ENCODE measurements around the gene NET1. TPM values are rescaled to one million over a fixed set of nuclear protein-coding genes. Genes with fewer than 3 reads are reported as not detected.

The NET1 gene
- total RNA-seq, 2 experiments from 2014 or later = 29.9 to 38.6 TPM

DNA sequence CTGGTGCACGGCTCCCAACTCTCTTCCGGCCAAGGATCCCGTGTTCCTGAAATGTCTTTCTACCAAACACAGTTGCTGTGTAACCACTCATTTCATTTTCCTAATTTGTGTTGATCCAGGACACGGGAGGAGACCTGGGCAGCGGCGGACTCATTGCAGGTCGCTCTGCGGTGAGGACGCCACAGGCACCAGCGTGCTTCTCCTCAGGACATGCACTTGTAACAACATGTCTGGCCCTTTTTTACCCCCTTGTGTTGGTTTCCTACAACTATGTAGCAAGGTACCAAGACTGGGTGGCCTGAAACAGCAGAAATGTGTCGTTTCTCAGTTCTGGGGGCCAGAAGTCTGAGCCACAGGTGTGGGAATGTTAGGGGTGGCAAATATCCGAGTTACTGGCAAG is 68.8 kb downstream of the NET1 start:
- Mint-ChIP-seq H3K4me1 (ENCODE audit: low read depth) (no peaks in the 10 kb centered on the region), H3K27me3 (ENCODE audit: low read depth) (peaks cover 2% of the 10 kb centered on the region), H3K27ac (no peak overlapping the region), H3K36me3 (ENCODE audit: low read depth) (no peaks in the 10 kb centered on the region), H3K4me3 (no peak overlapping the region), H3K9me3 (ENCODE audit: insufficient read depth) (no peaks in the 10 kb centered on the region)
- CTCF ChIA-PET = no interaction called here
- ATAC-seq (no peak), DNase-seq (no peak)
- POLR2A ChIA-PET = no interaction called here

DNA sequence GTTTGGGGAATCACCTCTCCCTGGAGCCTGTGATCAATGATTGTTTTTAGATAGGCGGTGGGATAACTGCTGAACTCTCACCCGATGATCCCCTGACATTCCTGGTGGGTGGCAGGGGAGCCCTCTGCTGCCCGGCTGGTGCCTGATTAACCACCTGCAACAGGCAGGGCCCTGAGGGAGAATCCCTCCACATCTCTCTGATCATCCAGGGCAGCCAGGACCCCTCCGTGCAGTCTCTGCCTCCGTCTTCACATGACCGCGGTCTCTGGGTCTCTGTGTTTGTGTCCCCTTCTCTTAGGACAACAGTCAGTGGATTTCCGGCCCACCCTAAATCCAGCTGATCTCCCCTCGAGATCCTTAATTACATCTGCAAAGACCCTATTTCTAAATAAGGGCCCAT is 69.7 kb downstream of the NET1 start:
- Mint-ChIP-seq H3K9me3 (ENCODE audit: insufficient read depth) (no peaks in the 10 kb centered on the region), H3K27me3 (ENCODE audit: low read depth) (peaks cover 2% of the 10 kb centered on the region), H3K4me1 (ENCODE audit: low read depth) (no peaks in the 10 kb centered on the region), H3K36me3 (ENCODE audit: low read depth) (no peaks in the 10 kb centered on the region), H3K27ac (no peak overlapping the region), H3K4me3 (no peak overlapping the region)
- ATAC-seq (no peak), DNase-seq (no peak)
- POLR2A ChIA-PET = no interaction called here
- CTCF ChIA-PET = no interaction called here

- ChIA-PET CTCF (interaction anchor here (1.1 kb wide), 1 partner anchor 635 kb away, joined by 3 read pairs; no protein-coding TSS in a partner anchor), POLR2A (no interaction called here)
- H3K4me1 Mint-ChIP-seq (ENCODE audit: low read depth) = no peaks in the 10 kb centered on the region
- no peaks in the 10 kb centered on the region for H3K9me3 Mint-ChIP-seq (ENCODE audit: insufficient read depth)
- H3K27me3 Mint-ChIP-seq (ENCODE audit: low read depth) = peaks cover 2% of the 10 kb centered on the region
- DNase-seq (no peak), ATAC-seq (no peak)
- H3K4me3 Mint-ChIP-seq = no peak overlapping the region
- no peak overlapping the region for H3K27ac Mint-ChIP-seq
- no peaks in the 10 kb centered on the region for H3K36me3 Mint-ChIP-seq (ENCODE audit: low read depth)
Observed at GRCh38 chr10:5484205-5484604, 71.8 kb downstream of the NET1 start.

DNA sequence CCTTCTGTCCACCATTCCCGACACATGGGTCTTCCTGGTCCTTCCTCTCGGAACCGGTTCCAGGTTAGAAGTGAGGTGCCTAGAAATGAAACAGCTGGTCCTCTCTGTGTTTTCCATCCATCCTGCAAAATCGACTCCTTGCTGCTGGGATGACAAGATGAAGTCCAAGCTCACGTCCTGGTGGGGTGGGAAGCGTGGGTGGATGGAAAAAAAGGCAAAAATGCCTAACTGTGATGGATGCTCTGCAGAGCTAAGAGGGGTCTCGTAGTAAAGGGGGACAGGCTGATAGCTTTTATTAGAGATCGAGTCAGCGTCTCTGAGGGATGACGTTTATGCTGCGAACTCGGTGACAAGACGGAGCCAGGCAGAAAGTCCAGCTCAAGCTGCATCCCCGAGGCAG is 72.9 kb downstream of the NET1 start:
- no peak for DNase-seq
- ChIA-PET CTCF (no interaction called here), POLR2A (no interaction called here)
- ATAC-seq = no peak
- H3K36me3 Mint-ChIP-seq (ENCODE audit: low read depth) = no peaks in the 10 kb centered on the region
- H3K4me3 Mint-ChIP-seq = no peak overlapping the region
- H3K4me1 Mint-ChIP-seq (ENCODE audit: low read depth) = no peaks in the 10 kb centered on the region
- H3K27ac Mint-ChIP-seq = no peak overlapping the region
- no peaks in the 10 kb centered on the region for H3K9me3 Mint-ChIP-seq (ENCODE audit: insufficient read depth)
- H3K27me3 Mint-ChIP-seq (ENCODE audit: low read depth) = peaks cover 2% of the 10 kb centered on the region

DNA sequence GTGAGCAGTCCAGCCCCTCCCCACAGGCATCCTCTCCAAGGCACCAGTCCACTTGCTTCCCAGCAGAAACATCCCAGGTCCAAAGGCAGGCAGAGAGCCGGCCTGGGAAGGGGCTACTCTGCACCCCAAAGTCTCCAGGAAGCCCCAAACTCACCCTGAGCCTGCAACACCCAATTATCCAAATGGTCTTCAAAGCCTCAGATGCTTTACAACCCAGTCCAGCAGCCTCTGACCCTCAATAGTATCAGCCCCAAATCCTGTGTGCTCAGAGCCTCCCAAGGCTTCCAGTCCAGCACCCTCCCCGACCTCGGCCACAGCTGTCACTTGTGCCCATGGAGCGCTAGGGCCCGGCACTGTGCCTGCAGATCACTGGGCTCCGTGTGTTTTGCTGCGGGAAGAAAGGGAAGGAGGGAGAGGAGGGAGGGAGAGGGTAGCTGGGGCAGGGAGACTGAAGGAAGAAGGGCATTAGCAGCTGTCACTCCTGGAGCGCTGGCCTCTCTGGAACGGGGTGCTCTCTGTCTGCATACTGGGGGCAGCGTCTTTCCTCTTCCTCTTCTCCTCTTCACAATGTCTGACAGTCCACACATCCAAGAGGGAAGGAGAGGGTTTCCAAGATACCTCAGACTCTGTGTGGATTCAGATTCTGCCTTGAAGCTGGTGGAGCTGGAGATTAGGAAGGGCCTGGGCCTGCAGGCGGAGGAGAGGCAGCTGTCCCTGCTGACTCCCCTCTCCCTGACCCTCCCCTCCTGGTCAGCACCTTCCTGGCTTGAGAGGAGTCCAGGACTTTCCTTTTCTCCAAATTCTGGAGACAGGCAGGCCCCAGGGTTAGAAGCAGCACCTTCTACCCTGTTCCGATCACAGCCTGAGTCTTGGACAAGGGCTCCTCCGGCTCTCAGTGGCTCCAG is 73.8 kb downstream of the NET1 start:
- H3K9me3 Mint-ChIP-seq (ENCODE audit: insufficient read depth) = no peaks in the 10 kb centered on the region
- no peaks in the 10 kb centered on the region for H3K4me1 Mint-ChIP-seq (ENCODE audit: low read depth)
- CTCF ChIA-PET = no interaction called here
- no peak overlapping the region for H3K4me3 Mint-ChIP-seq
- POLR2A ChIA-PET = no interaction called here
- H3K36me3 Mint-ChIP-seq (ENCODE audit: low read depth) = no peaks in the 10 kb centered on the region
- DNase-seq = no peak
- peaks cover 2% of the 10 kb centered on the region for H3K27me3 Mint-ChIP-seq (ENCODE audit: low read depth)
- no peak overlapping the region for H3K27ac Mint-ChIP-seq
- no peak for ATAC-seq

- no peak for ATAC-seq
- CTCF ChIA-PET = no interaction called here
Observed at GRCh38 chr10:5486853-5487235, 74.5 kb downstream of the NET1 start.

DNA sequence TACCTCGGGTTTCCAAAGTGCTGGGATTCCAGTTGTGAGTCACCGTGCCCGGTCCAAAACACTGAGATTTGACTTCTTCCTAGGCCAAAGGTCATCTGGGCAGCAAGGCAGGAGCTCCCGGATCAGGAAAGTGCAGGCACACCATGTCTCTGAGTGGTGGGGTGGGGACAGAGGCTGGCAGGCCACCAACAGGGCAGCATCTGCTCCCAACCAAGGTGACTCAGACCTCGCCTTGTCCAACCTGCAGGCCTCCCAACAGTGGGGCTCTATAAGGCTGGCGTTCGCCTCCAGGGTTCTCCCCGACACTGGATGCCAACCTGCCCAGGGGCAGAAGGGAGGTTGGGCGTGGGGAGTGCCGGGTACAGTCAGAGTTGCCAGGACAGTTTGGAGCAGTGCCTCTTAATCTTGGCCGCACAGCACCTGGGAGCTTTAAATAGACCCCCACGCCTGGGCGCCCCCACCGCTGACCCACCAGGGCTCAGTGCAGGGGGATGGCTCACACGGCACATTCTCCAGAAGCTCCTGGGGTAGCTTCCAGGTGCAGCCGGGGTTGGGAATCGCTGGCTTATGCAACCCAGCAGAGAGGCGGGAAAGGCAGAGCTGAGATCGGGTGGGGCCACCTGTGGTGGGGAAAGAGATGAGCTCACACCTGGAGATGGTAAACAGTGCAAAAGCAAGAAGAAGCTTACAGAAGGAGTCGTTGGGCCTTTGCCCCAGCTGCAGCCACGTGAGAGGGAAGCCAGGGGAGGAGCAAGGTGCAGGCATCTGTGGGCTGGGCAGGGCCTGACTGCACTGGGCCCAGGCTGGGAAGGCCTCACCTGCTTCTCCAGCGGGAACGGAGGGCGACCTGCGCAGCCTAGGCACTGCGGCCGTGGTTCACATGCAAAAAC is 76.2 kb downstream of the NET1 start:
- H3K9me3 Mint-ChIP-seq (ENCODE audit: insufficient read depth) = peaks cover 9% of the 10 kb centered on the region

More at GRCh38 chr10:5486853-5487235, 74.5 kb downstream of the NET1 start:
- H3K4me1 Mint-ChIP-seq (ENCODE audit: low read depth) = no peaks in the 10 kb centered on the region
- POLR2A ChIA-PET = no interaction called here
- no peaks in the 10 kb centered on the region for H3K9me3 Mint-ChIP-seq (ENCODE audit: insufficient read depth)
- no peak overlapping the region for H3K27ac Mint-ChIP-seq
- peaks cover 2% of the 10 kb centered on the region for H3K27me3 Mint-ChIP-seq (ENCODE audit: low read depth)
- no peak for DNase-seq
- H3K36me3 Mint-ChIP-seq (ENCODE audit: low read depth) = no peaks in the 10 kb centered on the region
- H3K4me3 Mint-ChIP-seq = no peak overlapping the region

DNA sequence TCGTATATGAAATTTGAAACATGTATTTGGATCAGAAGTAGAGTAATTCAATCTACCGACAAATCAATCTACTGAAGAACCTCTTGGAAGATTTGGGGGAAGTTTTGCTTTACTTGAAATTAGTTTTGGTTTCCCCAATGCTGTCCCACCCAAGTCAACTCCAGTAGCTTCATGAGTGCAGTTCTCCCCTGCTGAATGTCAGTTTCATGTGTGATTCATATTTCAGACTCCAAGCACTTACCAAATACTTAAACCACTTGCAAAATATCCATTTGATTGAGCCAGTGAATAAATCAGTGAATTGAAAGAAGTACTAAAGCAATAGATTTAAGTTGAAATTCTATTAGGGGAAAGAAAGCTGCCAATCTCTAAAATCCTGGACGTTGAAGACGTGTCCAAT is 77.7 kb downstream of the NET1 start:
- POLR2A ChIA-PET = no interaction called here
- ATAC-seq = no peak

More for the DNA sequence above, 76.2 kb downstream of the NET1 start:
- Mint-ChIP-seq H3K27ac (no peak overlapping the region), H3K4me1 (ENCODE audit: low read depth) (no peaks in the 10 kb centered on the region), H3K36me3 (ENCODE audit: low read depth) (no peaks in the 10 kb centered on the region), H3K4me3 (no peak overlapping the region), H3K27me3 (ENCODE audit: low read depth) (peaks cover 2% of the 10 kb centered on the region)
- POLR2A ChIA-PET = no interaction called here
- no peak for DNase-seq
- ATAC-seq = no peak
- CTCF ChIA-PET = no interaction called here

DNA sequence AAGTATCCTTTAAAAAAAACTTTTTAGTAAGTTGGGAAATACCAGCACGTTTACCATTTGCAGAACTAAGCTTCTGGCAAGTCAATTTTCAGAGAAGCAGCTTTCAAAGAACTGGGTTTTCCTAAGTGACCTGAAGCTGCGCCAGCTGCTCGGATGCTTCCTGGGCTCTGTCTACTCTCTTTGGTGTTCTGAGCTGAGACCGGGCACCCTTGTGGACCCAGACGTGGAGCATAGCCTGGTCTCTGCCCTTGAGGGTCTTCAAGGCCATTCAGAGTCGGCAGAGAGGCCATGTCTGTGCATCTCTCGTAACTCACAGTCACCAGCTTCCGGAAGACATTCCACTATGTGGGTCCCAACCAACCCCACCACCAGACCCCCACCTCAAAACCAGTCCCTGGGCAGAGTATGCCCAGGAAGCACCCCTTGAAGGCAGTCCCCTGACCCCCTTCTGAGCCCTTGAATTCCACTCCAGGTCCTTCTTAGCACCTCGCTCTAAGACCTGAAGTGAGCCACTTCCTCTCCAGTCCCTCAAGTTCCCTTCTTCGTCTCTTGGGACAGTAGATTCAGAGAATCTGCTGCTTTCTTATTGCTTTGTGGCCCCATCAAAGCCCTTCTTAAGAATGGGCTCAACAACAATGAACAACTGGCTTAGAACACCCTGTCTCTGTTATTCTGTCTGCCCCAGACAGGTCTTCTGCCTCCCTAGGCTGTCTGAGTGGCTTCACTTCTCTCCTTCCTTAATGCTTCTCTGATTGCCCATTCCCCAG is 78.5 kb downstream of the NET1 start:
- Mint-ChIP-seq H3K4me1 (ENCODE audit: low read depth) (no peaks in the 10 kb centered on the region), H3K27ac (no peak overlapping the region), H3K36me3 (ENCODE audit: low read depth) (no peaks in the 10 kb centered on the region), H3K9me3 (ENCODE audit: insufficient read depth) (peaks cover 9% of the 10 kb centered on the region), H3K4me3 (no peak overlapping the region), H3K27me3 (ENCODE audit: low read depth) (no peaks in the 10 kb centered on the region)
- ChIA-PET CTCF (interaction anchor here (1.2 kb wide), 1 partner anchor 132 kb away, joined by 3 read pairs; no protein-coding TSS in a partner anchor), POLR2A (no interaction called here)
- ATAC-seq = no peak
- no peak for DNase-seq

More for the DNA sequence above, 77.7 kb downstream of the NET1 start:
- CTCF ChIA-PET = interaction anchor here (1.2 kb wide), 1 partner anchor 133 kb away, joined by 3 read pairs; no protein-coding TSS in a partner anchor
- Mint-ChIP-seq H3K36me3 (ENCODE audit: low read depth) (no peaks in the 10 kb centered on the region), H3K27me3 (ENCODE audit: low read depth) (peaks cover under 1% of the 10 kb centered on the region), H3K4me1 (ENCODE audit: low read depth) (no peaks in the 10 kb centered on the region), H3K9me3 (ENCODE audit: insufficient read depth) (peaks cover 9% of the 10 kb centered on the region), H3K4me3 (no peak overlapping the region), H3K27ac (no peak overlapping the region)
- no peak for DNase-seq

DNA sequence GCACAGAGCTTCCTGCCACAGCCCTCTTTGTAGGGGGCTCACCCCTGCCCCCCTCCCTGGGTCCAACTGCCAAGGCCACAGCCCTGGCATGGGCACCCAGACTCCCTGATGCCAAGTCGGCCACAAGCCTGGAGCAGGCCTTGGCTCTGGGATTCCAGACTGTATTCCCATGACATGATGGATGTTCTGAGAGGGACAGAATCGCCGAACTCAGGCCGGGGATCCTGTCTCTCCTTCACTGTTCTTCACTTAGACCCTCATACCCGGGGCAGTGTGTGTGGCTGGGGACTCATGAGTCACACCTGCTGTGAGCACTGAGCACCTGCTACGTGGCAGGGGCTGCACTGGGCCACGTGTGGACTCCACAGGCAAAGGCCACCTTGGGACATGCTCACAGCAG is 79.1 kb downstream of the NET1 start:
- Mint-ChIP-seq H3K9me3 (ENCODE audit: insufficient read depth) (peaks cover 9% of the 10 kb centered on the region), H3K36me3 (ENCODE audit: low read depth) (no peaks in the 10 kb centered on the region), H3K4me3 (no peak overlapping the region), H3K27me3 (ENCODE audit: low read depth) (no peaks in the 10 kb centered on the region), H3K4me1 (ENCODE audit: low read depth) (no peaks in the 10 kb centered on the region), H3K27ac (no peak overlapping the region)
- CTCF ChIA-PET = no interaction called here
- DNase-seq (no peak), ATAC-seq (no peak)
- POLR2A ChIA-PET = no interaction called here

- ATAC-seq = no peak
- H3K4me3 Mint-ChIP-seq = no peak overlapping the region
- POLR2A ChIA-PET = no interaction called here
Observed at GRCh38 chr10:5492322-5492855, 80.0 kb downstream of the NET1 start.

More at GRCh38 chr10:5492322-5492855, 80.0 kb downstream of the NET1 start:
- Mint-ChIP-seq H3K36me3 (ENCODE audit: low read depth) (no peaks in the 10 kb centered on the region), H3K27ac (no peak overlapping the region), H3K9me3 (ENCODE audit: insufficient read depth) (peaks cover 9% of the 10 kb centered on the region), H3K4me1 (ENCODE audit: low read depth) (no peaks in the 10 kb centered on the region), H3K27me3 (ENCODE audit: low read depth) (no peaks in the 10 kb centered on the region)
- no peak for DNase-seq
- CTCF ChIA-PET = no interaction called here

Data from activated CD8-positive, alpha-beta T cell treated with anti-CD3 and anti-CD28 coated beads, Interleukin-2, amount 10 ng/mL, durations not matched to agents 7 days and 5 days (primary cell).